ENCODE measurements around the gene DFFB. TPM values are rescaled to one million over a fixed set of nuclear protein-coding genes. Genes with fewer than 3 reads are reported as not detected.

Gene DFFB
- total and polyA plus RNA-seq, 9 of the 15 experiments (the other 6 are each of a cell fraction or from before 2014, with no cell fraction given), result 2.3 to 15.8 (median 11.5) TPM

GRCh38 chr1:3883194-3883925 lies 26.1 kb downstream of the DFFB start:
- Histone ChIP-seq H3K4me3 (no peak overlapping the region), H3K4me2 (ENCODE audit: insufficient read depth, low read length) (no peak overlapping the region), H3K4me1 (replicated peaks in 1 of 2; ENCODE audit: control insufficient read depth in 2 of 2, insufficient read depth in 2 of 2, low read length in 2 of 2) (peaks cover 0 to 16% of the 10 kb centered on the region in 2 experiments; a peak in 3 of 5 replicates), H2AFZ (ENCODE audit: low read depth, low read length) (no peak overlapping the region), H3K79me2 (ENCODE audit: control insufficient read depth, insufficient read depth, low read length) (no peaks in the 10 kb centered on the region), H4K20me1 (replicated peaks; ENCODE audit: control insufficient read depth, insufficient read depth, low read length) (0 out of 2 replicates have a peak, but pooled peaks cover 3% of the 10 kb centered on the region), H3K9ac (ENCODE audit: insufficient read depth in 1 of 2, low read depth in 2 of 2, low read length in 2 of 2) (no peak overlapping the region), H3K9me3 (replicated peaks; ENCODE audit: control insufficient read depth, insufficient read depth, low read depth, low read length) (peaks cover 4% of the 10 kb centered on the region), H3K27me3 (ENCODE audit: control insufficient read depth in 2 of 2, insufficient read depth in 2 of 2, low read length in 2 of 2) (no peaks in the 10 kb centered on the region), H3K9me1 (ENCODE audit: control insufficient read depth, insufficient read depth, low read length) (no peaks in the 10 kb centered on the region), H3K36me3 (ENCODE audit: control insufficient read depth, insufficient read depth, low read length) (peaks cover 59% of the 10 kb centered on the region), H3K27ac (ENCODE audit: extremely low read depth, low read depth, low read length) (no peak overlapping the region)
- ATAC-seq (no peak; the same call in 2 of the 3 replicates), FAIRE-seq (no peak), DNase-seq (ENCODE audit: extremely low read depth in 1 of 4, low spot score in 3 of 4) (no peak)
- CTCF ChIA-PET (ENCODE audit: low intra/inter-chr PET ratio), result no interaction called here
- in situ Hi-C loops (cut with MboI), result no loop called here
- intact Hi-C loops (cut with micrococcal nuclease), result no loop called here
- no peak for TF ChIP-seq RNF2 (IDR thresholded peaks at IDR 0.05)
- TF ChIP-seq ZNF263 (CRISPR knock-in tag; IDR thresholded peaks at IDR 0.05; ENCODE audit: borderline replicate concordance), result no peak
- TF ChIP-seq ZNF583 (CRISPR knock-in tag; IDR thresholded peaks at IDR 0.05), result no peak
- TF ChIP-seq MAFK (IDR thresholded peaks at IDR 0.05; ENCODE audit: low read length), result no peak
- TF ChIP-seq MTF1 (CRISPR knock-in tag; IDR thresholded peaks at IDR 0.05; ENCODE audit: borderline replicate concordance), result no peak
- TF ChIP-seq KAT7 (CRISPR knock-in tag; IDR thresholded peaks at IDR 0.05; ENCODE audit: borderline replicate concordance), result no peak
- no peak for TF ChIP-seq ZFX (CRISPR knock-in tag; IDR thresholded peaks at IDR 0.05)
- no peak for TF ChIP-seq AFF4 (CRISPR knock-in tag; IDR thresholded peaks at IDR 0.05)
- TF ChIP-seq GATAD2A (IDR thresholded peaks at IDR 0.05), result no peak
- no peak for TF ChIP-seq CXXC5 (CRISPR knock-in tag; IDR thresholded peaks at IDR 0.05)
- TF ChIP-seq ELF4 (CRISPR knock-in tag; IDR thresholded peaks at IDR 0.05), result no peak
- no peak for TF ChIP-seq BCLAF1 (IDR thresholded peaks at IDR 0.05; ENCODE audit: borderline replicate concordance in 1 of 2, control insufficient read depth in 1 of 2, low read depth in 2 of 2, low read length in 1 of 2)
- POLR2A ChIA-PET, result interaction anchor here (0.7 kb wide), 1 partner anchor 8 kb away, joined by 3 read pairs; no protein-coding TSS in a partner anchor
- 84% methylated on average over 18 of the region's 18 CpGs for WGBS (ENCODE audit: insufficient coverage, low coverage, missing lambda C conversion rate)
- no TSS peak for BruUV-seq (replicated peaks)

All from K562 (cell line).